Measurements from ENCODE around the gene ZDBF2. TPM values are rescaled to one million over a fixed set of nuclear protein-coding genes. Genes with fewer than 3 reads are reported as not detected.
A peak's percentile ranks its signal among the peaks of the same experiment; 100 is the strongest.

The ZDBF2 gene
- total RNA-seq, 1 experiment from 2014 or later, result 31.8 TPM

DNA sequence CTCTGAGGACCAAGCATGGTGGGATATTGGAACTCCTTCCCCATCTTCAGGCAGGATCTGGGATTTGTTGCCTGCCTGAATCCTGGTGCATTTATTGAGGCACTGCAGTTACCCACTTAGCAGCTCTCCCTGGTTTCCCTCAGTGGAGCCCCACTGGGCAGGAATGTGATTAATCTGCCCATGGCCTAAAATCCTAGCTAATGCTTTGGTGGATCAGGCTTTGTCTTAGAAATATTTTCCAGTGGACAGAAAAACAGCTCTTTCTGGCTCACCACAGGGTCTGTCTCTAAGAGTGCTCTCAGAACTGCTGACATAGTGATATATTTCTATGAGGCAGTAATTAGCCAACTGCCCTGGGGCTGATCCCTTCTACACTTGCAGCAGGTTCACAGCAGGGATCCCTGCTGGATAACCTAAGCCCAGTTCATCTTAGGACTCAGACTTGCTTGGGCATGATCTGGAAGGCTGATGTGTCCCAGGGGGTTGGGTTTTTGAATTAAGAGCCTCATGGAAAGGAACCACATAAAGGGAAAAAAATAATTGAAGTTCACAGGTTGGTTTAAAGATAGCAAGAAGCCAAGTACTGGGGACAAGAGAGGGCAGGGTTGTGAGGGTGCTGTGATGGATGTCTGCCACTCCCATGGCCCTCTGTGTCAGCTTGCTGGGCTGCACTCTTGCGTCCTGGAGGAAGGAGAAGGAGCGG, 44.3 kb upstream of the ZDBF2 start:
- Histone ChIP-seq H3K27me3 (ENCODE audit: insufficient read depth, low read length) (no peaks in the 10 kb centered on the region), H3K79me2 (ENCODE audit: insufficient read depth, low read length) (no peaks in the 10 kb centered on the region), H2BK15ac (ENCODE audit: low read depth, low read length) (no peak overlapping the region), H3K79me1 (ENCODE audit: insufficient read depth, low read depth, low read length, poor library complexity, severe bottlenecking) (no peaks in the 10 kb centered on the region), H3K9ac (ENCODE audit: extremely low read depth, insufficient read length, low read length) (no peak overlapping the region), H4K5ac (ENCODE audit: insufficient read length, low read depth, low read length) (no peak overlapping the region), H3K14ac (ENCODE audit: insufficient read depth, low read length) (no peak overlapping the region), H2BK5ac (ENCODE audit: insufficient read length, low read length) (no peak overlapping the region), H3K4me1 (ENCODE audit: insufficient read depth, low read length) (peaks cover 4% of the 10 kb centered on the region), H4K8ac (replicated peaks; ENCODE audit: insufficient read length, low read depth, low read length) (no peak overlapping the region), H3K56ac (ENCODE audit: insufficient read length, low read depth, low read length) (no peak overlapping the region), H3K23me2 (ENCODE audit: insufficient read length, low read depth, low read length, poor library complexity, severe bottlenecking) (no peaks in the 10 kb centered on the region), H2BK120ac (ENCODE audit: low read depth, low read length, poor library complexity, severe bottlenecking) (no peak overlapping the region), H4K20me1 (ENCODE audit: control insufficient read depth, insufficient read depth, insufficient read length) (no peaks in the 10 kb centered on the region), H3K27ac (ENCODE audit: insufficient read length, low read depth, low read length) (no peak overlapping the region), H3K9me3 (ENCODE audit: control insufficient read depth, low read depth, low read length) (no peaks in the 10 kb centered on the region), H3K18ac (ENCODE audit: insufficient read length, low read depth, low read length) (no peak overlapping the region), H2AFZ (ENCODE audit: low read length) (no peak overlapping the region), H3T11ph (ENCODE audit: low read length) (no peak overlapping the region), H3K4me2 (ENCODE audit: insufficient read depth, insufficient read length, low read length) (no peak overlapping the region), H2BK20ac (ENCODE audit: low read depth, low read length, poor library complexity, severe bottlenecking) (no peak overlapping the region), H4K91ac (ENCODE audit: insufficient read length, low read depth, low read length) (no peak overlapping the region), H2BK12ac (ENCODE audit: insufficient read length, low read depth, low read length) (no peak overlapping the region), H2AK5ac (ENCODE audit: insufficient read length, low read length) (no peak overlapping the region), H3K23ac (ENCODE audit: insufficient read length, low read depth, low read length) (no peak overlapping the region), H3K4ac (ENCODE audit: low read depth, low read length) (no peak overlapping the region)
- no CpG with 5 or more reads among the region's 2 CpGs for WGBS (ENCODE audit: extremely low coverage, insufficient read length, low lambda C conversion rate)
- peaks cover 0 to 1% of the 10 kb centered on the region in 2 experiments; a peak in 2 of 5 replicates for H3K9me3 Mint-ChIP-seq
- H3K4me1 Mint-ChIP-seq, result peaks cover 34 to 37% of the 10 kb centered on the region in 2 experiments
- no peak overlapping the region; a peak in 1 of 5 replicates for H3K4me3 Mint-ChIP-seq
- TF ChIP-seq, protein P1, sequence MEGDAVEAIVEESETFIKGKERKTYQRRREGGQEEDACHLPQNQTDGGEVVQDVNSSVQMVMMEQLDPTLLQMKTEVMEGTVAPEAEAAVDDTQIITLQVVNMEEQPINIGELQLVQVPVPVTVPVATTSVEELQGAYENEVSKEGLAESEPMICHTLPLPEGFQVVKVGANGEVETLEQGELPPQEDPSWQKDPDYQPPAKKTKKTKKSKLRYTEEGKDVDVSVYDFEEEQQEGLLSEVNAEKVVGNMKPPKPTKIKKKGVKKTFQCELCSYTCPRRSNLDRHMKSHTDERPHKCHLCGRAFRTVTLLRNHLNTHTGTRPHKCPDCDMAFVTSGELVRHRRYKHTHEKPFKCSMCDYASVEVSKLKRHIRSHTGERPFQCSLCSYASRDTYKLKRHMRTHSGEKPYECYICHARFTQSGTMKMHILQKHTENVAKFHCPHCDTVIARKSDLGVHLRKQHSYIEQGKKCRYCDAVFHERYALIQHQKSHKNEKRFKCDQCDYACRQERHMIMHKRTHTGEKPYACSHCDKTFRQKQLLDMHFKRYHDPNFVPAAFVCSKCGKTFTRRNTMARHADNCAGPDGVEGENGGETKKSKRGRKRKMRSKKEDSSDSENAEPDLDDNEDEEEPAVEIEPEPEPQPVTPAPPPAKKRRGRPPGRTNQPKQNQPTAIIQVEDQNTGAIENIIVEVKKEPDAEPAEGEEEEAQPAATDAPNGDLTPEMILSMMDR (conservative IDR thresholded peaks at IDR 0.05), result peak; percentile 52
- H3K27me3 Mint-ChIP-seq (ENCODE audit: low read depth), result no peaks in the 10 kb centered on the region
- peaks cover 0 to 4% (median 0%) of the 10 kb centered on the region in 3 experiments; a peak in 2 of 7 replicates for H3K36me3 Mint-ChIP-seq (ENCODE audit: insufficient read depth in 1 of 3, low read depth in 3 of 3)
- peak overlapping the region; percentile 50 to 87 (median 78); a peak in 6 of 7 replicates for H3K27ac Mint-ChIP-seq
- DNase-seq, result peak; percentile 47

Measured in H9 (cell line).